Measurements from ENCODE around the gene BEAN1. TPM values are rescaled to one million over a fixed set of nuclear protein-coding genes. Genes with fewer than 3 reads are reported as not detected.

The BEAN1 gene
- polyA plus RNA-seq, 1 of the 3 experiments (the other 2 are of a cell fraction), result 0.07 TPM

GRCh38 chr16:66469947-66470546 is 43.0 kb downstream of the BEAN1 start:
- no peak for DNase-seq
- H3F3A ChIP-seq (replicated peaks; ENCODE audit: insufficient read depth), result no peaks in the 10 kb centered on the region
- H3K9me2 ChIP-seq, result no peaks in the 10 kb centered on the region
- H3K9me3 ChIP-seq, result no peaks in the 10 kb centered on the region
- ChIA-PET CTCF (interaction anchor here (2.2 to 22.3 kb wide), 2 partner anchors 13 to 67 kb away, joined by 16 to 299 read pairs; no protein-coding TSS in a partner anchor), POLR2A (no interaction called here)
- H3K36me3 ChIP-seq (replicated peaks in 1 of 2; ENCODE audit: control insufficient read depth in 1 of 2, insufficient read depth in 2 of 2, low read length in 1 of 2), result no peaks in the 10 kb centered on the region
- no peak overlapping the region for H3K4me3 ChIP-seq (ENCODE audit: low read depth in 2 of 2, low read length in 1 of 2)
- no peak overlapping the region for H2AFZ ChIP-seq (ENCODE audit: low read depth)
- no peaks in the 10 kb centered on the region for H3K79me2 ChIP-seq (ENCODE audit: insufficient read depth)
- no peak overlapping the region for H3K4me2 ChIP-seq
- H4K20me1 ChIP-seq (ENCODE audit: insufficient read depth), result no peaks in the 10 kb centered on the region
- H3K4me1 ChIP-seq (ENCODE audit: control insufficient read depth in 1 of 2, insufficient read depth in 2 of 2, low read depth in 1 of 2, low read length in 1 of 2), result no peaks in the 10 kb centered on the region
- H3K9ac ChIP-seq, result no peak overlapping the region
- no peaks in the 10 kb centered on the region; the same call in 1 of the 2 replicates for H3K27me3 ChIP-seq (ENCODE audit: insufficient read depth)
- TF ChIP-seq RCOR1 (IDR thresholded peaks at IDR 0.05; ENCODE audit: low read length) (no peak), RXRA (IDR thresholded peaks at IDR 0.05; ENCODE audit: borderline replicate concordance, low read depth) (no peak), MAX (IDR thresholded peaks at IDR 0.05; ENCODE audit: low read depth) (no peak), YY1 (IDR thresholded peaks at IDR 0.05; ENCODE audit: low read depth) (no peak), CTCF (IDR thresholded peaks at IDR 0.05) (no peak), ELF1 (IDR thresholded peaks at IDR 0.05) (no peak), IRF3 (IDR thresholded peaks at IDR 0.05; ENCODE audit: low read depth, low read length) (no peak), GATA2 (CRISPR knock-in tag; IDR thresholded peaks at IDR 0.05) (no peak), RFX5 (IDR thresholded peaks at IDR 0.05; ENCODE audit: low read length) (no peak), USF1 (IDR thresholded peaks at IDR 0.05; ENCODE audit: borderline replicate concordance, low read depth) (no peak), EP300 (IDR thresholded peaks at IDR 0.05; ENCODE audit: borderline replicate concordance in 1 of 2, low read depth in 1 of 2, low read length in 1 of 2) (no peak)
- 60% methylated on average over 6 of the region's 6 CpGs for WGBS (ENCODE audit: low lambda C conversion rate)
- H3K27ac ChIP-seq (ENCODE audit: low read depth in 2 of 2, low read length in 1 of 2), result no peak overlapping the region

- ChIA-PET POLR2A (no interaction called here), CTCF (interaction anchor here (22.3 kb wide), 1 partner anchor 67 kb away, joined by 299 read pairs; no protein-coding TSS in a partner anchor)
- Histone ChIP-seq H3K4me2 (no peak overlapping the region), H3K79me2 (ENCODE audit: insufficient read depth) (no peaks in the 10 kb centered on the region), H3K9ac (no peak overlapping the region), H3K4me3 (ENCODE audit: low read depth in 2 of 2, low read length in 1 of 2) (no peak overlapping the region), H3K9me2 (no peaks in the 10 kb centered on the region), H3K36me3 (replicated peaks in 1 of 2; ENCODE audit: control insufficient read depth in 1 of 2, insufficient read depth in 2 of 2, low read length in 1 of 2) (no peaks in the 10 kb centered on the region), H2AFZ (ENCODE audit: low read depth) (no peak overlapping the region), H3K4me1 (ENCODE audit: control insufficient read depth in 1 of 2, insufficient read depth in 2 of 2, low read depth in 1 of 2, low read length in 1 of 2) (no peaks in the 10 kb centered on the region), H3K27ac (ENCODE audit: low read depth in 2 of 2, low read length in 1 of 2) (no peak overlapping the region), H3F3A (replicated peaks; ENCODE audit: insufficient read depth) (no peaks in the 10 kb centered on the region), H4K20me1 (ENCODE audit: insufficient read depth) (no peaks in the 10 kb centered on the region), H3K9me3 (no peaks in the 10 kb centered on the region), H3K27me3 (ENCODE audit: insufficient read depth) (no peaks in the 10 kb centered on the region; the same call in 1 of the 2 replicates)
- DNase-seq, result no peak
- 31% methylated on average over 2 of the region's 2 CpGs for WGBS (ENCODE audit: low lambda C conversion rate)
- TF ChIP-seq REST (IDR thresholded peaks at IDR 0.05; ENCODE audit: low read depth, low read length) (no peak), RCOR1 (IDR thresholded peaks at IDR 0.05; ENCODE audit: low read length) (no peak), PBX3 (IDR thresholded peaks at IDR 0.05) (no peak), MEF2A (IDR thresholded peaks at IDR 0.05; ENCODE audit: borderline replicate concordance, low read depth) (no peak), MXI1 (IDR thresholded peaks at IDR 0.05; ENCODE audit: low read depth, low read length) (no peak), ELF1 (IDR thresholded peaks at IDR 0.05) (no peak), JUND (IDR thresholded peaks at IDR 0.05) (no peak), IRF3 (IDR thresholded peaks at IDR 0.05; ENCODE audit: low read depth, low read length) (no peak), NRF1 (IDR thresholded peaks at IDR 0.05; ENCODE audit: low read depth, low read length) (no peak)
Observed at GRCh38 chr16:66470556-66470955, 43.5 kb downstream of the BEAN1 start.

All from SK-N-SH (cell line).